Measurements from ENCODE around the gene ZSCAN29.

Gene ZSCAN29

GRCh38 chr15:43346305-43346704, 24.5 kb downstream of the ZSCAN29 start:
- no peak for DNase-seq

- DNase-seq = no peak
These were observed 40.1 kb downstream of the ZSCAN29 start for GRCh38 chr15:43330780-43331087.

GRCh38 chr15:43329960-43330779, 40.7 kb downstream of the ZSCAN29 start, which contains the start of gene LCMT2:
TSS of gene LCMT2 (minus strand) at chr15:43330573. CDS start at chr15:43330489, 84 bp downstream.
- peak; percentile 82 for DNase-seq

- peak; percentile 6 for DNase-seq
These were observed 41.5 kb downstream of the ZSCAN29 start for GRCh38 chr15:43329217-43329959.

- DNase-seq = no peak
These were observed 45.7 kb downstream of the ZSCAN29 start for GRCh38 chr15:43325039-43325684.

GRCh38 chr15:43318990-43319771, 51.7 kb downstream of the ZSCAN29 start:
- DNase-seq = no peak

- DNase-seq = no peak
These were observed 53.2 kb downstream of the ZSCAN29 start for GRCh38 chr15:43317566-43318184.

- no peak for DNase-seq
These were observed 53.9 kb downstream of the ZSCAN29 start for GRCh38 chr15:43316971-43317346.

- DNase-seq = no peak
These were observed 54.5 kb downstream of the ZSCAN29 start for GRCh38 chr15:43316016-43316970.

GRCh38 chr15:43314171-43314570, 56.7 kb downstream of the ZSCAN29 start:
- DNase-seq = no peak

GRCh38 chr15:43312378-43312777, 58.5 kb downstream of the ZSCAN29 start:
- DNase-seq = no peak
